Endothelial cell of umbilical vein (primary cell): ENCODE measurements around the gene HHIP. TPM values are rescaled to one million over a fixed set of nuclear protein-coding genes. Genes with fewer than 3 reads are reported as not detected.

Source experiments
- BruUV-seq: library from RNA; stranded (reverse); fragments of 400-500 nt; replicated peaks from 2 replicates; lab custom pipeline; 2021; lab: Mats Ljungman, UMichigan
- CTCF ChIA-PET: fragments of 300-600, 350-600 bp; sonication (Branson Sonifier 250); formaldehyde crosslinking; loops from one replicate; lab custom pipeline; 2021; ENCODE audit warnings: antibody characterized with exemption, inconsistent platforms; lab: Charles Lee
- POLR2A ChIA-PET: fragments of 300-600, 350-600 bp; sonication (Branson Sonifier 250); formaldehyde crosslinking; loops from one replicate; lab custom pipeline; 2021; ENCODE audit warnings: antibody characterized with exemption, inconsistent platforms; lab: Charles Lee
- DNase-seq: peaks from one replicate; pipeline ENCODE4 v3.0.0-alpha.2; 2011; ENCODE audit warnings: low read depth, low spot score
- FAIRE-seq: peaks from 2 replicates; lab custom pipeline; 2011; peaks lifted over from hg19 to GRCh38; lab: Jason Lieb, UNC
- H2AFZ ChIP-seq: 2 replicates; pipeline ENCODE4 v1.6.0; 2012; ENCODE audit warnings: low read depth, low read length, control low read depth, inconsistent platforms
- H3K27ac ChIP-seq: 2 replicates; pipeline ENCODE4 v1.5.1; 2011; ENCODE audit warnings: low read depth, mild to moderate bottlenecking, control low read depth, low read length, moderate library complexity; ENCODE audit not compliant: insufficient read depth
- H3K27me3 ChIP-seq, 2 experiments: 2 replicates each; pipeline versions ENCODE4 v1.6.0 to v1.6.1; 2011; ENCODE audit warnings: low read length in 2 of 2, mixed read lengths in 1 of 2; ENCODE audit not compliant: control insufficient read depth in 2 of 2, insufficient read depth in 2 of 2
- H3K36me3 ChIP-seq, 2 experiments: 2 replicates in 1 of 2; 3 replicates in 1 of 2; pipeline ENCODE4 v1.5.1; 2011; ENCODE audit warnings: low read length in 2 of 2, mild to moderate bottlenecking in 1 of 2, moderate library complexity in 1 of 2; ENCODE audit not compliant: control insufficient read depth in 2 of 2, insufficient read depth in 2 of 2; ENCODE audit errors: extremely low read depth in 1 of 2
- H3K4me1 ChIP-seq: 3 replicates; pipeline ENCODE4 v1.5.1; 2011; ENCODE audit warnings: mild to moderate bottlenecking, low read length; ENCODE audit not compliant: control insufficient read depth, insufficient read depth; ENCODE audit errors: extremely low read depth
- H3K4me2 ChIP-seq: 2 replicates; pipeline ENCODE4 v1.6.1; 2011; ENCODE audit warnings: low read length, control low read depth, mixed read lengths; ENCODE audit not compliant: insufficient read depth
- H3K4me3 ChIP-seq, 3 experiments: fragments of 200-600 bp in 1 of 3; sonication (generic), shearing (Covaris generic) in 1 of 3; replicated peaks in 1 of 3; 2 replicates each; pipeline ENCODE4 v1.5.1; 2011 to 2016; ENCODE audit warnings: control low read depth in 3 of 3, low read length in 3 of 3, mild to moderate bottlenecking in 2 of 3, inconsistent platforms in 1 of 3, low read depth in 1 of 3, moderate library complexity in 1 of 3; ENCODE audit not compliant: insufficient read depth in 1 of 3
- H3K79me2 ChIP-seq: 2 replicates; pipeline ENCODE4 v1.6.0; 2012; ENCODE audit warnings: low read length, inconsistent platforms; ENCODE audit not compliant: control insufficient read depth, insufficient read depth
- H3K9ac ChIP-seq: replicated peaks from 2 replicates; pipeline ENCODE3; 2011; ENCODE audit warnings: low read length, control low read depth; ENCODE audit not compliant: insufficient read depth; ENCODE audit errors: extremely low read depth
- H3K9me1 ChIP-seq: replicated peaks from 3 replicates; pipeline ENCODE4 v1.6.0; 2011; ENCODE audit warnings: mild to moderate bottlenecking, low read length; ENCODE audit not compliant: control insufficient read depth, insufficient read depth; ENCODE audit errors: extremely low read depth
- H3K9me3 ChIP-seq: replicated peaks from 2 replicates; pipeline ENCODE4 v1.5.1; 2012; ENCODE audit warnings: low read length, inconsistent platforms; ENCODE audit not compliant: control insufficient read depth, insufficient read depth
- H4K20me1 ChIP-seq: replicated peaks from 2 replicates; pipeline ENCODE3; 2011; ENCODE audit warnings: mild to moderate bottlenecking, low read length; ENCODE audit not compliant: control insufficient read depth, insufficient read depth; ENCODE audit errors: extremely low read depth
- CTCF ChIP-seq, 2 donors: IDR thresholded peaks; 1 replicate in 1 of 2; 2 replicates in 1 of 2; pipeline ENCODE4 v1.5.1; 2011; ENCODE audit warnings: low read length in 2 of 2, mild to moderate bottlenecking in 2 of 2, moderate library complexity in 2 of 2, control low read depth in 1 of 2, inconsistent platforms in 1 of 2, low read depth in 1 of 2; ENCODE audit not compliant: insufficient read depth in 1 of 2; ENCODE audit errors: extremely low read depth in 1 of 2
- EZH2 ChIP-seq: IDR thresholded peaks from 2 replicates; pipeline ENCODE4 v1.6.1; 2012; ENCODE audit warnings: borderline replicate concordance, low read depth, mild to moderate bottlenecking, moderate library complexity, low read length, inconsistent platforms; ENCODE audit not compliant: severe bottlenecking
- FOS ChIP-seq: IDR thresholded peaks from 2 replicates; pipeline ENCODE4 v1.6.1; 2011; ENCODE audit warnings: mild to moderate bottlenecking, low read length, moderate library complexity, borderline replicate concordance; ENCODE audit not compliant: insufficient read depth
- GATA2 ChIP-seq: IDR thresholded peaks from 2 replicates; pipeline ENCODE4 v1.7.0; 2011; ENCODE audit warnings: low read depth, mild to moderate bottlenecking, moderate library complexity, mixed read lengths, low read length; ENCODE audit not compliant: insufficient read length, insufficient read depth
- JUN ChIP-seq: IDR thresholded peaks from 2 replicates; pipeline ENCODE4 v1.6.1; 2011; ENCODE audit warnings: borderline replicate concordance, low read depth; ENCODE audit not compliant: insufficient read length, insufficient read depth
- MAX ChIP-seq: IDR thresholded peaks from 2 replicates; pipeline ENCODE4 v1.6.1; 2011; ENCODE audit not compliant: insufficient read depth, insufficient read length
- MYC ChIP-seq: IDR thresholded peaks from one replicate; pipeline ENCODE4 v1.6.1; 2011; ENCODE audit warnings: mild to moderate bottlenecking, low read depth, low read length
- POLR2A ChIP-seq: IDR thresholded peaks from 2 replicates; pipeline ENCODE4 v1.6.1; 2012; ENCODE audit warnings: low read depth, mild to moderate bottlenecking, control low read depth, low read length
- dilution Hi-C: fragments of 300-500 bp; cut with MboI; formaldehyde crosslinking; loops from one replicate; pipeline ENCODE4 v1.15.0; 2019; ENCODE audit warnings: low sequenced_read_pairs; ENCODE audit not compliant: extremely low pct_ligation_motif_present
- intact Hi-C: fragments of 100-400 bp; cut with micrococcal nuclease; formaldehyde crosslinking; loops from one replicate; pipeline ENCODE4 v1.10.0; 2022
- polyA plus RNA-seq, 4 experiments: library from polyadenylated mRNA; depleted of rRNA in 3 of 4; stranded (reverse) in 3 of 4; unstranded in 1 of 4; fragments of >200 nt; gene quantifications; 2 replicates each; pipeline versions ENCODE4 v1.2.1 to v1.2.3, GENCODE V29; 2011 to 2012; ENCODE audit warnings: missing spikeins in 1 of 4
- total RNA-seq: library from RNA; stranded (reverse); gene quantifications from 2 replicates; pipeline ENCODE4 v1.2.3, GENCODE V29; 2021

HHIP gene
- total and polyA plus RNA-seq, 2 donors (not counting 3 experiments of a cell fraction or from before 2014, with no cell fraction given), result 239 to 971 TPM

- Histone ChIP-seq H2AFZ (peak overlapping the region; percentile 46), H3K4me1 (peaks cover 9% of the 10 kb centered on the region), H3K27me3 (no peaks in the 10 kb centered on the region), H3K4me3 (no peak overlapping the region), H3K9me3 (no peaks in the 10 kb centered on the region), H3K9me1 (no peaks in the 10 kb centered on the region), H3K36me3 (no peaks in the 10 kb centered on the region), H3K4me2 (no peak overlapping the region), H3K79me2 (no peaks in the 10 kb centered on the region), H4K20me1 (no peaks in the 10 kb centered on the region), H3K9ac (no peak overlapping the region), H3K27ac (no peak overlapping the region)
- peak; percentile 52 for FAIRE-seq
- ChIA-PET CTCF (interaction anchor here (0.8 to 2.0 kb wide), 10 partner anchors 9 to 450 kb away, joined by 3 to 7 read pairs (median 4); partner anchors contain the start of gene HHIP), POLR2A (no interaction called here)
- BruUV-seq, result no TSS peak
- dilution Hi-C loops, result no loop called here
- intact Hi-C loops, result loop anchor here (1.0 kb wide), 1 partner anchor 34 kb away; the partner anchor contains the start of gene HHIP
- peak; percentile 36 for DNase-seq
- TF ChIP-seq EZH2 (no peak), MYC (no peak), POLR2A (no peak), CTCF (IDR thresholded peaks at IDR 0.05; ENCODE audit: extremely low read depth in 1 of 2, insufficient read depth in 1 of 2, low read depth in 1 of 2, low read length in 2 of 2) (peak; percentile 48 to 66)
Measured at GRCh38 chr4:144611850-144612249, 34.1 kb upstream of the HHIP start.

GRCh38 chr4:144614850-144615585 lies 30.9 kb upstream of the HHIP start:
- intact Hi-C loops (loop anchor here (2.0 kb wide), 1 partner anchor 14 kb away; no protein-coding TSS in a partner anchor), dilution Hi-C loops (no loop called here)
- Histone ChIP-seq H3K9me3 (no peaks in the 10 kb centered on the region), H4K20me1 (no peaks in the 10 kb centered on the region), H3K9ac (no peak overlapping the region), H3K4me2 (peak overlapping the region; percentile 8), H3K27me3 (no peaks in the 10 kb centered on the region), H2AFZ (no peak overlapping the region), H3K4me1 (peaks cover 9% of the 10 kb centered on the region), H3K27ac (no peak overlapping the region), H3K79me2 (no peaks in the 10 kb centered on the region), H3K4me3 (no peak overlapping the region), H3K36me3 (no peaks in the 10 kb centered on the region), H3K9me1 (no peaks in the 10 kb centered on the region)
- DNase-seq (peak; percentile 46), FAIRE-seq (peak; percentile 48)
- TF ChIP-seq FOS (peak; percentile 84), JUN (peak; percentile 11), POLR2A (no peak), CTCF (IDR thresholded peaks at IDR 0.05; ENCODE audit: extremely low read depth in 1 of 2, insufficient read depth in 1 of 2, low read depth in 1 of 2, low read length in 2 of 2) (no peak), MAX (no peak), GATA2 (peak; percentile 39), MYC (no peak)
- ChIA-PET POLR2A (no interaction called here), CTCF (interaction anchor here (1.1 to 1.6 kb wide), 2 partner anchors 13 to 31 kb away, joined by 4 read pairs; partner anchors contain the start of gene HHIP)
- no TSS peak for BruUV-seq
